ENCODE measurements around the gene SH3PXD2A.

DNA sequence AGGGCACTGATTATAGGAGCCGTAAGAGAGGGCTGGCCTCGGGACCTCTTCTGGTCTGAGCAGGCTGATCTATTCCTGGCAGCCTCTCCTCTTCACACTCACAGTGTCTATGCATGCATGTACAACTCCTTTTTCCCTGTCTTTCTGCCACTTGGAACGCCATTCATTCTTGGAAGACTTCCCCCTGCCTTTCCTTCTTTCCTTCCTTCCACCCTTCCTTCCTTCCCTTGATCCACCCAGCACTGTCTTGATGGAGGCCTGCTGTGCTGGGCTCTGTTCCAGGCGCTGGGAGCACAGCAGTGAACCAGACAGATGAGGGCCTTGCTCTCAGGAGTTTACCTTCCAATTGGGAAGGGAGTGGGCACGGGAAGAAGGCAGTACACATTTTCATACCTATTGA, 114.8 kb downstream of the SH3PXD2A start:
- TF ChIP-seq, protein P1, sequence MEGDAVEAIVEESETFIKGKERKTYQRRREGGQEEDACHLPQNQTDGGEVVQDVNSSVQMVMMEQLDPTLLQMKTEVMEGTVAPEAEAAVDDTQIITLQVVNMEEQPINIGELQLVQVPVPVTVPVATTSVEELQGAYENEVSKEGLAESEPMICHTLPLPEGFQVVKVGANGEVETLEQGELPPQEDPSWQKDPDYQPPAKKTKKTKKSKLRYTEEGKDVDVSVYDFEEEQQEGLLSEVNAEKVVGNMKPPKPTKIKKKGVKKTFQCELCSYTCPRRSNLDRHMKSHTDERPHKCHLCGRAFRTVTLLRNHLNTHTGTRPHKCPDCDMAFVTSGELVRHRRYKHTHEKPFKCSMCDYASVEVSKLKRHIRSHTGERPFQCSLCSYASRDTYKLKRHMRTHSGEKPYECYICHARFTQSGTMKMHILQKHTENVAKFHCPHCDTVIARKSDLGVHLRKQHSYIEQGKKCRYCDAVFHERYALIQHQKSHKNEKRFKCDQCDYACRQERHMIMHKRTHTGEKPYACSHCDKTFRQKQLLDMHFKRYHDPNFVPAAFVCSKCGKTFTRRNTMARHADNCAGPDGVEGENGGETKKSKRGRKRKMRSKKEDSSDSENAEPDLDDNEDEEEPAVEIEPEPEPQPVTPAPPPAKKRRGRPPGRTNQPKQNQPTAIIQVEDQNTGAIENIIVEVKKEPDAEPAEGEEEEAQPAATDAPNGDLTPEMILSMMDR (conservative IDR thresholded peaks at IDR 0.05 in 1 of 2, IDR thresholded peaks at IDR 0.05 in 1 of 2; ENCODE audit: extremely low read depth in 1 of 2, insufficient read depth in 1 of 2, low read depth in 1 of 2, low read length in 2 of 2): no peak
- no peak for TF ChIP-seq EZH2 (IDR thresholded peaks at IDR 0.05; ENCODE audit: borderline replicate concordance, low read length)

All from mammary epithelial cell (primary cell).